ENCODE measurements around the gene BLOC1S6.

The BLOC1S6 gene

DNA sequence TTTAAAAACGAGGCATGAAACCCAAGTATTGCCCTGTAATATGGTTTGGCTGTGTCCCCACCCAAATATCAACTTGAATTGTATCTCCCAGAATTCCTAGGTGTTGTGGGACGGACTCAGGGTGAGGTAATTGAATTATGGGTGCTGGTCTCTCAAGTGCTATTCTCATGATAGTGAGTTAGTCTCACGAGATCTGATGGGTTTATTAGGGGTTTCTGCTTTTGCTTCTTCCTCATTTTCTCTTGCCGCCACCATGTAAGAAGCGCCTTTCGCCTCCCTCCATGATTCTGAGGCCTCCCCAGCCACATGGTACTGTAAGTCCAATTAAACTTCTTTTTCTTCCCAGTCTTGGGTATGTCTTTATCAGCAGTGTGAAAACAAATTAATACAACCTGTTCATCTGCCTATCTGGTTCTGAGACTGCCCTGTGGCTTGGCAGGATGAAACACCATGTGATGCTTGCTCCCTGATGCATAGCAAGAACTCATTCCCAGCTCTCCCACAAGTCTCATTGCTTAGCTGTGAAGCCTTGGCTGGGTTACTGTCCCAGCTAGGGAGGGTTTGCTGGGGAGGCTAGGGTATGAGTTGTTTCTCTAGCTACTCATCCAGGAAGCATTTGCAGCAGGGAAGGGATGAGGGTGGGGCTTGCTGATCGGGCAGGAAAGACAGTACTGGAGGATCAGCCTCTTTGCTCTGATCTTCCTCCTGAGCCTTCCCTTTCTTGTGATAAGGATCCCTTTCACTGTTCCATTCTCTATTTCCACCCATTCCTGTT lies 43.9 kb downstream of the BLOC1S6 start:
- Histone ChIP-seq H3K4me3 (peak overlapping the region; percentile 18), H3K27ac (peak overlapping the region in 1 of 2 donors; percentile 73)
- TF ChIP-seq, protein P1, sequence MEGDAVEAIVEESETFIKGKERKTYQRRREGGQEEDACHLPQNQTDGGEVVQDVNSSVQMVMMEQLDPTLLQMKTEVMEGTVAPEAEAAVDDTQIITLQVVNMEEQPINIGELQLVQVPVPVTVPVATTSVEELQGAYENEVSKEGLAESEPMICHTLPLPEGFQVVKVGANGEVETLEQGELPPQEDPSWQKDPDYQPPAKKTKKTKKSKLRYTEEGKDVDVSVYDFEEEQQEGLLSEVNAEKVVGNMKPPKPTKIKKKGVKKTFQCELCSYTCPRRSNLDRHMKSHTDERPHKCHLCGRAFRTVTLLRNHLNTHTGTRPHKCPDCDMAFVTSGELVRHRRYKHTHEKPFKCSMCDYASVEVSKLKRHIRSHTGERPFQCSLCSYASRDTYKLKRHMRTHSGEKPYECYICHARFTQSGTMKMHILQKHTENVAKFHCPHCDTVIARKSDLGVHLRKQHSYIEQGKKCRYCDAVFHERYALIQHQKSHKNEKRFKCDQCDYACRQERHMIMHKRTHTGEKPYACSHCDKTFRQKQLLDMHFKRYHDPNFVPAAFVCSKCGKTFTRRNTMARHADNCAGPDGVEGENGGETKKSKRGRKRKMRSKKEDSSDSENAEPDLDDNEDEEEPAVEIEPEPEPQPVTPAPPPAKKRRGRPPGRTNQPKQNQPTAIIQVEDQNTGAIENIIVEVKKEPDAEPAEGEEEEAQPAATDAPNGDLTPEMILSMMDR (IDR thresholded peaks at IDR 0.05): no peak
- no peak for DNase-seq (ENCODE audit: low spot score)

DNA sequence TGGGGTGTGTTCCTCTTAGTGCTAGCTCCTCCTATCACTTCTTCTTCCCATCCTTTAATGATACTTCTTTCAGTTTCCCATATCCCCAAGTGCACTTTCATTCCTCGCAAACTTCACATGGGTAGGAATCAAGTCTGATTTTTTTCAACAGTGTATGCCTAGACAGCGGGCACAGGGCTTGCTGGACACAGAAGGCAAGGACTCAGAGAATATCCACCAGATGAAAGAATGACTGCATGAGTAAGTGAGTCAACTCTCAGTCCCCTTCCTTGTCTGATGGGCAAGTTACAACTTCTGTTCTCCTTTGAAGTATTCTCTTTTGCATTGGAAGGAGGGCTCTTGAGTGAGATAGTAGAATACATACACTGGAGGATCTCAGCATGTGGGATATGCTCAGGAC lies 44.6 kb downstream of the BLOC1S6 start:
- TF ChIP-seq, protein P1 (IDR thresholded peaks at IDR 0.05): no peak
- peak overlapping the region in 1 of 2 donors; percentile 73 for H3K27ac ChIP-seq
- DNase-seq (ENCODE audit: low spot score): no peak
- H3K4me3 ChIP-seq: peak overlapping the region; percentile 22

DNA sequence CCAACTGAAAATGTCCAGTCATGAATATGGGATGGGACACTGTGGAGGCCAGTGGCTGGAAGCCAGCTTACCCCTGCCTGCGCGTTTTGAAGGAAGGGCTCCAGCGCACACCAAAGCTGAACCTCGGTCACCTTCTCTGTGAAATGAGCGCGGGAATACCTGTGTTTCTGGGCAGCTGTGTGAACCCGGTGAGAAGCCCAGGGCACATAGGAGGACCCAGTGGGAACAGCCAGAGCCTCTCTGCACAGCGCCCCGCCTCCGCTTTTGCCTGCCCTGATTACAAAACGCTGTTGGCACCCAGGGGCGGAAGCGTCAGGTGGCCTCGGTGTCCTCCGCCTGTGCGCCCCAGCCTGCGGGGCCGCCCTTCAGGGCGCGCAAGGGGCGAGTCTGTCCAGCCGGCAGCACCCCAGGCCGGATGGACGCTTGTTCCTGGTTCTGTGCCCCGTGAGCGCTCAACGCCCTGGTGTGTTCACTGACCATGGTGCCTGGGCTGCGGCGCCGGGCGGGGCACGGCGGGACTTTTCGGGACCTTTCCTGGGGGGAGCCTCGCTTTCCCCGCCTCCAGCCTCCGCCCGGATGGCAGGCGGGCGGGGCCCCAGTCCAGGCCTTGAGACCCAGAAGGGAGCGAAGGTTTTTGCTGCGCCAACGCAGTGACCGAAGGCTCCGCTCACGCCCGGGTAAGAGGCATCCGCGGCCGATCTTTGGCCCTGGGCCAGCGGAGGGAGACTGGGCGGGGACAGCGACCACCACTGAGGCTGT lies 47.4 kb downstream of the BLOC1S6 start, which contains the start of gene SQOR:
Gene SQOR (plus strand): TSS at position 598 of the 759 bp plus-strand sequence. CDS start 23,895 bp downstream, outside the sequence.
- peak within 1 kb of the TSS; percentile 97 for H3K4me3 ChIP-seq
- peak within 1 kb of the TSS; percentile 88 to 98 for H3K27ac ChIP-seq
- DNase-seq (ENCODE audit: low spot score): peak; percentile 93

DNA sequence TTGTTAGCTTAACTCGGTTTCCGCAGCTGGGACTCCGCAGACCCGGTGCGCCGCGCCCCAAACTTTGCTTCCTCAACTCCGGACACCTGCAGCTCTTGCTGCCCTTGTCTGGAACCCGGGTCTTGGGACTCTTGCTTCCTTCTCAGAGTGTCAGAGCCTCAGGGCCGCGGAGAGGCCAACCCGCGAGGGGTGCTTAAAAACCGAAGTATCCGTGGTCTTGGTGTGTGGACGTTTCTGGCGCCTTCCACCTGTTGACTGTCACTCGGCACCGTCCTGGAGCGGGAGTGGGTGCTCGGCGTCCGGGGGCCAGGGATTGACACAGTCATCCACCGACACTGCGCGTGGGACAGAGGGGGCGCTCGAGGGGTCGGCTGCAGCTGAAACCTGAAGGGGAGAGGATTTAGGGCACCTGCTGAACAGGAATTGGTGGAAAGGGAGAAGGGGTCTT lies 48.0 kb downstream of the BLOC1S6 start:
- H3K27ac ChIP-seq: peak overlapping the region; percentile 88 to 98
- peak; percentile 85 for DNase-seq (ENCODE audit: low spot score)
- TF ChIP-seq, protein P1 (IDR thresholded peaks at IDR 0.05): peak; percentile 21
- H3K4me3 ChIP-seq: peak overlapping the region; percentile 97

More for the DNA sequence above, 47.4 kb downstream of the BLOC1S6 start, which contains the start of gene SQOR:
- TF ChIP-seq, protein P1 (IDR thresholded peaks at IDR 0.05): no peak

DNA sequence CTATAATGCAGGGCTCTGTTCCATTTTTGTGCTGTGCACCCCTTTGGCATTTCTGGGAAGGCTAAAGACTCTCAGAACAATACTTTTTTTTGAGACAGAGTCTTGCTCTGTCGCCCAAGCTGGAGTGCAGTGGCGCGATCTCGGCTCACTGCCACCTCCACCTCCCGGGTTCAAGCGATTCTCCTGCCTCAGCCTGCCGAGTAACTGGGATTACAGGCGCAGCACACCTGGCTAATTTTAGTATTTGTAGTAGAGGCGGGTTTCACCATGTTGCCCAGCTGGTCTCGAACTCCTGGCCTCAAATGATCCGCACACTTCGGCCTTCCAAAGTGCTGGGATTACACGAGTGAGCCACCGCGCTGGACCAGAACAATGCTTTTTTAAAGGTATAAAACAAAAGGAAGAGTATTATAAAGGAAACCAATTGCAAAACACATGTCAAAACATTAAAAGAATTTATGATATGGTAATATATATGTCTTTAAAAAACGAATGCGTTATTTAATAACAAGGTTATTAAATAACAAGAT lies 48.6 kb downstream of the BLOC1S6 start:
- Histone ChIP-seq H3K27ac (peak overlapping the region; percentile 88 to 98), H3K4me3 (peak overlapping the region; percentile 97)
- TF ChIP-seq, protein P1 (IDR thresholded peaks at IDR 0.05): no peak
- no peak for DNase-seq (ENCODE audit: low spot score)

DNA sequence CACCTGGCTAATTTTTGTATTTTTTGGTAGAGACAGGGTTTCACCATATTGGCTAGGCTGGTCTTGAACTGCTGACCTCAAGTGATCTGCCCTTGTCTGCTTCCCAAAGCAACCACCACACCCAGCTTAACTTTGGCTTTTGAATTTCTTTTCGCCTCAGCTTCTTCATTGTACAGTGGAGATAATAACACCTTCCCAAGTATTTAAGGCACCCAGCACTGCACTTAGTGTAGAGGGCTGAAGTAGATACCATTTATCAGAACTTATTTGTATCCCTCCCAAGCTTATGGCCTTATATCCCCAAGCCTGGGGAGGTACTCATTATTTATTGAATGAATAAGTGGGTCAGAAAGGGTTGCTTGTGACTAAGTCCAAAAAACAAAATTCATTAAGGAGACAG lies 50.0 kb downstream of the BLOC1S6 start:
- no peak for DNase-seq (ENCODE audit: low spot score)
- H3K4me3 ChIP-seq: peak overlapping the region; percentile 57
- TF ChIP-seq, protein P1 (IDR thresholded peaks at IDR 0.05): no peak
- H3K27ac ChIP-seq: peak overlapping the region; percentile 65 to 84
